ENCODE measurements around the gene CADM1. TPM values are rescaled to one million over a fixed set of nuclear protein-coding genes. Genes with fewer than 3 reads are reported as not detected.

CADM1 gene
- total RNA-seq, 4 donors from 2014 or later, result 7.4 to 61.5 (median 28.5) TPM

- intact Hi-C loops (cut with DNase I; ENCODE audit: low total_unique reads), result no loop called here
- H3K9me3 ChIP-seq, result no peaks in the 10 kb centered on the region
- TF ChIP-seq CTCF (IDR thresholded peaks at IDR 0.05), result no peak
- no peak for TF ChIP-seq POLR2A (IDR thresholded peaks at IDR 0.05)
- no peak for DNase-seq
- H3K4me1 ChIP-seq, result no peaks in the 10 kb centered on the region
- no peaks in the 10 kb centered on the region for H3K36me3 ChIP-seq
- no peaks in the 10 kb centered on the region for H3K27me3 ChIP-seq
- H3K4me3 ChIP-seq, result no peak overlapping the region
- H3K27ac ChIP-seq, result no peak overlapping the region
Measured at GRCh38 chr11:115202074-115202473, 302.1 kb downstream of the CADM1 start.

- DNase-seq, result no peak
- intact Hi-C loops (cut with DNase I; ENCODE audit: low total_unique reads), result no loop called here
- H3K4me1 ChIP-seq, result no peaks in the 10 kb centered on the region
- no peaks in the 10 kb centered on the region for H3K9me3 ChIP-seq
- no peak overlapping the region for H3K4me3 ChIP-seq
- TF ChIP-seq POLR2A (IDR thresholded peaks at IDR 0.05) (no peak), CTCF (IDR thresholded peaks at IDR 0.05) (no peak)
- no peak overlapping the region for H3K27ac ChIP-seq
- H3K27me3 ChIP-seq, result no peaks in the 10 kb centered on the region
- H3K36me3 ChIP-seq, result no peaks in the 10 kb centered on the region
Measured at GRCh38 chr11:115201111-115201792, 303.0 kb downstream of the CADM1 start.

GRCh38 chr11:115199481-115200069, 304.6 kb downstream of the CADM1 start:
- DNase-seq, result no peak
- Histone ChIP-seq H3K27ac (no peak overlapping the region), H3K9me3 (no peaks in the 10 kb centered on the region), H3K4me3 (no peak overlapping the region), H3K36me3 (no peaks in the 10 kb centered on the region), H3K4me1 (no peaks in the 10 kb centered on the region), H3K27me3 (no peaks in the 10 kb centered on the region)
- intact Hi-C loops (cut with DNase I; ENCODE audit: low total_unique reads), result no loop called here
- TF ChIP-seq POLR2A (IDR thresholded peaks at IDR 0.05), result no peak
- no peak for TF ChIP-seq CTCF (IDR thresholded peaks at IDR 0.05)

- no peak overlapping the region for H3K27ac ChIP-seq
- no peak for TF ChIP-seq POLR2A (IDR thresholded peaks at IDR 0.05)
- TF ChIP-seq CTCF (IDR thresholded peaks at IDR 0.05), result no peak
Measured at GRCh38 chr11:115198321-115198741, 305.9 kb downstream of the CADM1 start.

GRCh38 chr11:115197433-115197832, 306.8 kb downstream of the CADM1 start:
- no peak for DNase-seq
- Histone ChIP-seq H3K36me3 (no peaks in the 10 kb centered on the region), H3K9me3 (no peaks in the 10 kb centered on the region), H3K4me1 (no peaks in the 10 kb centered on the region), H3K27ac (no peak overlapping the region), H3K4me3 (no peak overlapping the region), H3K27me3 (no peaks in the 10 kb centered on the region)
- TF ChIP-seq CTCF (IDR thresholded peaks at IDR 0.05) (no peak), POLR2A (IDR thresholded peaks at IDR 0.05) (no peak)
- intact Hi-C loops (cut with DNase I; ENCODE audit: low total_unique reads), result no loop called here

More at GRCh38 chr11:115198321-115198741, 305.9 kb downstream of the CADM1 start:
- Histone ChIP-seq H3K27me3 (no peaks in the 10 kb centered on the region), H3K4me1 (no peaks in the 10 kb centered on the region), H3K4me3 (no peak overlapping the region), H3K9me3 (no peaks in the 10 kb centered on the region), H3K36me3 (no peaks in the 10 kb centered on the region)
- intact Hi-C loops (cut with DNase I; ENCODE audit: low total_unique reads), result no loop called here
- DNase-seq, result no peak
